GM18870 (cell line): ENCODE data around the gene HTD2.
"Not testable (repeated sequence)": the region's sequence is repeated elsewhere in the genome, so short reads cannot be mapped to it uniquely, and the experiment has no call there.

ENCODE experiments used
- ATAC-seq: cut with Tn5 transposase; IDR thresholded peaks from one replicate; pipeline ENCODE4 v1.9.1; 2021; ENCODE audit warnings: moderate library complexity; ENCODE audit not compliant: unreplicated experiment

HTD2 gene

DNA sequence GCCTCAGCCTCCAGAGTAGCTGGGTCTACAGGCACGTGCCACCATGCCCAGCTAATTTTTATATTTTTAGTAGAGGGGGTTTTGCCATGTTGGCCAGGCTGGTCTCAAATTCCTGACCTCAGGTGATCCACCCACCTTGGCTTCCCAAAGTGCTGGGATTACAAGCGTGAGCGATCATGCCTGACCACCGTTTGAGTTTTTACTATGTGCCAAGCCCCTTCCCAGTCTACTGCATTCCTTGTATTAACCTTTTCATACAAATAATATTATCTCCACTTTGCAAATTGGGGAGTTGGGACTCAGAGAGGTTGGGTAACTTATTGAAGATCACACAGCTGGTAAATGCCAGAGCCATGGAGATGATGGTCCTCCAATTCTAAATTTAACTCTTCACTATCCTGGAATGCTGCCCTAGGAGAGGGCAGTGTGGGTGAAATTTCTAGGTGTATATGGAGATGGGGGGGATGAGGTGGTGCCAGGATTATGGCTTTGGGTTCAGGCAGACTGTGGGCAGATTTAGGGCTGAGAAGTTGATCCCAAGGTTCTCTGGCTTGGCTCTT is 25.4 kb downstream of the HTD2 start:
- ATAC-seq, result no peak

- peak; percentile 48 for ATAC-seq
Measured at GRCh38 chr3:58332575-58333188, 26.4 kb downstream of the HTD2 start, which contains the start of gene PXK. Gene PXK, plus strand, starts transcription at chr3:58332892. Its CDS starts 97 bp downstream, at chr3:58332989.

DNA sequence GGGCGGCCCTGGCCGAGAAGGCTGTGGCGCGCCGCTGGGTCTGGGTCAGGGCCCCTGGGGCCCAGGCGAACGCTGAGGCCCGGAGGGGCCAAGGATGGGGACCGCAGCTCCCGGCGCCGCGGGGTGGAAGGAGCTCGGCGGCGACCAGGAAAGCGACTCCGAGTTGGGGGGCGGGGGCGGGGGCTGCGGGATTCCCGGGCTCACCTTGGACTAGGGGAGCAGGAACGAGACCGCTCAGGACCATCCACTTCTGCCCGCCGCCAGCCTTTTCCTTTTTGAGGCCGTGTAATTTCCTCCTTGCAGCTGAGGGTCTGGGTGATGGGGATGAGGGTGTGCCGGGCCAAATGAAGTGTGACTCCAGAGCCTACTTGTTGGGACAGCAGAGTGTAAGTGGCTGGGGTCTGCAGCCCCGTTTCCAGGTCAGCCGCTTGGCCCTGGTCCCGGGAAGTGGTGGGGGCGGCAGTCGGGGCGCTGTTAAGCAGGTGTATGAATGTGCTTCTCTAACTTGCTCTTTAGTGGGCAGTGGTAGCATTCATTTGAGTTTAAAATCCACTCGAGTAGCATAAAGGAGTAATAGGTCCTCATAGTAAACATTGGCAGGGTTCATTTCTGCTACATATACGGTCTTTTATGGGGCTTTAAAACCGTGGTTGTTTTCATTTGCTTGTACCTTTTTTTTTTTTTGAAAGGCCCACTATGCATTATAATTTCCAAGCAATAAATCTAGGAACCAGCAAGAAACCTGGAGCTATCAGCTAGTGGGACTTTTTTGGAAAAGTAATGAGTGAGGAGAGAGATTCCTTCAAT is 27.1 kb downstream of the HTD2 start:
- ATAC-seq, result peak; percentile 32

DNA sequence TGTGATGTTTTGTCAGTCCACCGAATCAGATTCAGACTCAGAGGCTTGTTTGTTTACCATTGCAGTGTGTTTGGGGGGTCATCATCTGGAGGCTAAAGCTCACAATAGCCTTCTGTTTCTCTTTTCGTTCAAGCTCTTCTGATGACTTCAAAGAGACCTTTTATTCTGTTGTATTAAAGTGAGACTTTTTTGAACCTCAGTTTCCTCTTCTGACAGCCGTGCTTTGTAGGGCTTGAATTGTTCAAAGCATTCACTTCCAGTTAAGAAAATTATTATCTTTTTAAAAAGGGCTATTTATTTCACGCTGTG is 27.6 kb downstream of the HTD2 start:
- ATAC-seq, result no peak

GRCh38 chr3:58334506-58334884 is 28.2 kb downstream of the HTD2 start:
- no peak for ATAC-seq

DNA sequence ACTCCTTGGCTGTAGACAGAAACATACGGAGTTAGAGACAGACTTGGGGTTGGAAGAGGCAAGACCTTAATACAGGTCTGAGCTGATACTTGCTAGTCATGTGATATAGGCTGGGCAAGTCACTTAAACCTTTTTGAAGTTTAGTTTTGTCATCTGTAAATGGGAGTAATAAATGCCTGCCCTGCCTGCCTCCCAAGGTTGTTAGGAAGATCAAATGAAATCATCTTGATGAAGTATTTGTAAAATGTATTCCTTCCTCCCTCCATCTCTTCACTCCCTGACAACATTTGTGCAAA is 29.3 kb downstream of the HTD2 start:
- ATAC-seq, result no peak

- no peak for ATAC-seq
Measured at GRCh38 chr3:58336135-58336882, 30.0 kb downstream of the HTD2 start.

DNA sequence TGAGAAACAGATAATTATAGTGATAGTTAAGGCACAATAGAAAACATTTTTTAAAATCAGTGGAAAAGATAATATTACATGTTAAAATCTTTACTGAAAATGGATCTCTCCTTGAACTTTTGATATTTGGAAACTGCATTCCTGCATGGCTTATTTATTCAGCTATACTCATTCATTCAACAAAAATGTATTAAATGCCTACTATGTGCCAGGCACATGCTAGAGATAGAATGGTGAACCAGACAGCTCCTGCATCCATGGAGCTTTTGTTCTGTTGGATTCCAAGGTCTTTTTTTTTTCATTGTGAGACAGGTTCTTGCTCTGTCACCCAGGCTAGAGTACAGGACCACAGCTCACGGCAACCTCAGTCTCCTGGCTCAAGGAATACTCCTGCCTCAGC is 30.9 kb downstream of the HTD2 start:
- no peak for ATAC-seq

- not testable (repeated sequence) for ATAC-seq
Measured at GRCh38 chr3:58339146-58339545, 32.8 kb downstream of the HTD2 start.

- no peak for ATAC-seq
Measured at GRCh38 chr3:58340594-58341244, 34.4 kb downstream of the HTD2 start.

- no peak for ATAC-seq
Measured at GRCh38 chr3:58341376-58341775, 35.1 kb downstream of the HTD2 start.

DNA sequence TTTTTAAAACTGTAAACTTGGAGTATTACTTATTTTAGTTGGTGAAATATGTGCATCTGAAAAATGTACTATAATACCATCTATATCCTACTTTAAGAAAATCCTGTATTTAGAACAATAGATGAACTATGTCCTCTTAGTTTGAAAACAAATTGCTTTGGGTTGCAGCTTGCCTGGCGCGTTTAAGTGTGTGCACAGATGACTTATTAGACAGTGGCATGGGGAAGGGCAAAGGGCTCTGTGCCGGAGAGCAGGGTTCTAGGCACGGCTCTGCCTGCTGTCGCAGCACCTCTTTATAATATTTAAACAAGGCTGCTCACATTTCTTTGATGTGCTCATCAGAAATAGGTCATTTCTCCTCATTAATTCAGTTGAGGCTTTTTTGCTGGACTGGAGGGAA is 36.4 kb downstream of the HTD2 start:
- ATAC-seq, result no peak

- ATAC-seq, result no peak
Measured at GRCh38 chr3:58345457-58345856, 39.1 kb downstream of the HTD2 start.

DNA sequence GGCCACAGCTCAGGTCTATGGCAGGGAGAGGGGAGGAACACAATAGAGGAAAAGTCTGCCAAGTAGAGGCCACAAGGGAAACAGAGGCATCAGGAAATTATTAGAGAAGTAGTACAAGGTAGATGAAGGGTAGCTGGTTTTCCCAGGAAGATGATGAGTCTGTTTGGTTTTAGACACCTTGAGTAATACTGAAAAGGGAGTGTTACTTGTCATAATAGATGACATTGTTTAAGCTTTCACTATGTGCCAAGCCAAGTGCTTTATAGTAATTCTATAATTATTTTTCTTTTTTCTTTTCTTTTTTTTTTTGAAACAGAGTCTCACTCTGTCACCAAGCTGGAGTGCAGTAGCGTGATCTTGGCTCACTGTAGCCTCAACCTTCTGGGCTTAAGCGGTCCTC is 40.0 kb downstream of the HTD2 start:
- no peak for ATAC-seq

GRCh38 chr3:58347984-58348383 is 41.7 kb downstream of the HTD2 start:
- ATAC-seq, result no peak

DNA sequence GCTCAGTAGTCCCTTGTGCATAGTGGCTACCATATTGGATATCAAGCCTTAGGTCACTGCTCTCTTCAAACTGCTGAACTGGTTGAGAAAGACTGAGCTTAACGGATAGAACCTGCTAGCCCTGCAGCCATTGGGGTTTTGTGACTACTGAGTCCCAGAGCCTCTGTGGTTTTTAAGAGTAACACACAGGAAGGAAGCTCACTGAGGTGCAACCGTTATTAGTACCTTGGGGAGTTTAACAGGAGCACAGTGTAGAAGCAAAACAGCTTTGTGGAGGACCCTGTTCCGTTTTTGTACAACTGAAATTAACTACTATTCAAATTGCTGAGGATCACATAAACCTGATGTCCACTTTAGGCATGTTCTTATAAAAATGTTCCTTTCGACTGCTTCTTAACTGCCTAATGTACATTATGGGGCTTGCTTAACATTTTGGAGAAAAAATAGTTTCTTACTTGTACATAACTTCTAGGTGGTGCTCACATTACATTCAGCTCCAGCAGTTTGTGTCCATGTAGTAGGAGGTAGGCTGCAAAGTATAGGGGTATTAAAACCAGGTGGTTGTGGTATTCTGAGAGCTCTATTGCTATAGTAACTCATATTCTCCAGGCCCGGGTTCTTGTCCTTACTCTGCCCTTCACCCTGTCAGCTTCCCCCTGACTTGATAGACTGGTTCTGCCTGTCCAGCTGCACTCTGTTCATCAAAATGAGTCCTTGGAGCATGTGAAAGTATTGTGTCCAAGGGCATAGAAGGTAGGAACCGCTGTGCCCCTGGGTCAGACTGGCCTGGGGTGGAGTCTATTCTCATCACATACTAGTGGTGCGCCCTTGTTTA is 43.7 kb downstream of the HTD2 start:
- ATAC-seq, result peak; percentile 80

- no peak for ATAC-seq
Measured at GRCh38 chr3:58350627-58351013, 44.3 kb downstream of the HTD2 start.

- ATAC-seq, result no peak
Measured at GRCh38 chr3:58351920-58352319, 45.6 kb downstream of the HTD2 start.

DNA sequence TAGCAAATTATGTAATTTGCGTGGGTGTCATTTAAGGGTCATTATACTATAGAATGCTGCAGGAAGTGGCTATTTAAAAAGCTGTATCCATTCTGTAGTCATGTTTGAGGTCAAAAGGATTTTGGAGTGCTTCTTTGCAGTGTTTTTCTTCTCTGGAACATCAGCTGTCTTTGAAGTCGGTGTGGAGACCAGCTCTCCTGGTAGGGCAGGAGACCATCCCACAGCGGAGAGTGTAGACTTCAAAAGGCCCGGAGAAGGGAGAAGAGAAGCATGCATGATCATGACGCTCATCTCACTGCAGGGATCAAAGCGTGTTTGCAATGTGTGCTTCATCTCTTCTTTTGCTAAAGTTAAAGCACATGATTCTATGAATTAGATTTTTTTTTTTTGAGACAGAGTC is 46.3 kb downstream of the HTD2 start:
- no peak for ATAC-seq

DNA sequence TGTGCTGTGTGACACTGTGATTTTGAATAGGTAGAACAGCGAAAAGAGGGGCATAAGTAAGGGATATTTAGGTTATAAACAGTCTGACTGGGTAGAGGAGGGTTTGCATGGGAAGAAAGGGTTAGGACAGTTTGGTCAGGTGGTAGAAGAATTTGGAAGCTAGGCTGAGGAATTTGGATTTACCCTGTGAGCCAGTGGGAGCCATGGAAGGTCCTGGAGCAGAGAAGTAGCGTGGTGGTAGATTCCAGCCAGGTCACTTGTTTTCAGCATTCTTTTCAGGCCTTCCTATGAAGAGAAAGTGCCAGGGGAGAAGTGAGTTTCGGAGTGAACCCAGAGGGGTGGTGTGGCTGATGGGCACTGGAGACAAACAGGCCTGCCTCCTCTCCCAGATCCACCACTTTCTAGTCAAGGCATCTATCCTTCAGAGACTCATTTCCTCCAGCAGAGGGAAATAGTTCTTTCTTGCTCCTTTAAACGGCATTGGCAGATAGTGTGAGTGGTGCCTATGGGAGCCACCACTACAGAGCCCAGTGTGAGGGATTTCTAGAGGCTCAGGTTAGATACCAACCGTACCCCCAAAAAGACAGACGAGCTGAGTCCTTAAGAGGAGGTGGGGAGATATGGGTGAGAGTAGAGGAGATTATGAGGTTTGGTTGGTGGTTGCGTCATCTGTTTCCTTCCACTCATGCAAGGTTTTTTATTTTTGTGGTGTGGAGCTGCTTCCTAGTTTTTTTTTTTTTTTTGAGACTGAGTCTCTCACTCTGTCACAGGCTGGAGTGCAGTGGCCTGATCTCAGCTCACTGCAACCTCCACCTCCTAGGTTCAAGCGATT is 47.6 kb downstream of the HTD2 start:
- no peak for ATAC-seq
